ENCODE measurements around the gene CDK13. TPM values are rescaled to one million over a fixed set of nuclear protein-coding genes. Genes with fewer than 3 reads are reported as not detected.
"Not testable (repeated sequence)": the region's sequence is repeated elsewhere in the genome, so short reads cannot be mapped to it uniquely, and the experiment has no call there.

CDK13 gene
- total RNA-seq, 2 donors from 2014 or later = 34.7 to 37.7 TPM

- Histone ChIP-seq H3K4me3 (no peak overlapping the region), H3K27me3 (no peaks in the 10 kb centered on the region), H3K36me3 (no peaks in the 10 kb centered on the region), H3K27ac (no peak overlapping the region), H3K9me3 (no peaks in the 10 kb centered on the region), H3K4me1 (no peaks in the 10 kb centered on the region)
- DNase-seq (ENCODE audit: low spot score) = no peak
- no peak for TF ChIP-seq CTCF (IDR thresholded peaks at IDR 0.05)
Measured at GRCh38 chr7:40138973-40139372, 188.9 kb downstream of the CDK13 start.

- not testable (repeated sequence) for H3K36me3 ChIP-seq; DNase-seq (ENCODE audit: low spot score); H3K4me1 ChIP-seq; H3K4me3 ChIP-seq; H3K27me3 ChIP-seq; H3K9me3 ChIP-seq; H3K27ac ChIP-seq
Measured at GRCh38 chr7:40139891-40140290, 189.8 kb downstream of the CDK13 start.

- H3K36me3 ChIP-seq; H3K27me3 ChIP-seq; H3K27ac ChIP-seq; H3K4me1 ChIP-seq; H3K4me3 ChIP-seq; H3K9me3 ChIP-seq; DNase-seq (ENCODE audit: low spot score): not testable (repeated sequence)
Measured at GRCh38 chr7:40141916-40142315, 191.9 kb downstream of the CDK13 start.

- not testable (repeated sequence) for H3K9me3 ChIP-seq; H3K36me3 ChIP-seq; H3K4me1 ChIP-seq; DNase-seq (ENCODE audit: low spot score); H3K27ac ChIP-seq; H3K27me3 ChIP-seq; H3K4me3 ChIP-seq
Measured at GRCh38 chr7:40145596-40146130, 195.6 kb downstream of the CDK13 start.

- no peak for DNase-seq (ENCODE audit: low spot score)
- no peaks in the 10 kb centered on the region for H3K4me1 ChIP-seq
- no peak for TF ChIP-seq CTCF (IDR thresholded peaks at IDR 0.05)
- no peak overlapping the region for H3K27ac ChIP-seq
- H3K27me3 ChIP-seq = no peaks in the 10 kb centered on the region
- H3K9me3 ChIP-seq = no peaks in the 10 kb centered on the region
- no peak overlapping the region for H3K4me3 ChIP-seq
- H3K36me3 ChIP-seq = no peaks in the 10 kb centered on the region
Measured at GRCh38 chr7:40147371-40148246, 197.6 kb downstream of the CDK13 start.

GRCh38 chr7:40148247-40148580 is 198.2 kb downstream of the CDK13 start:
- H3K27ac ChIP-seq; DNase-seq (ENCODE audit: low spot score); H3K9me3 ChIP-seq; H3K27me3 ChIP-seq; H3K36me3 ChIP-seq; H3K4me1 ChIP-seq; H3K4me3 ChIP-seq: not testable (repeated sequence)

GRCh38 chr7:40148671-40149070 is 198.6 kb downstream of the CDK13 start:
- no peak for DNase-seq (ENCODE audit: low spot score)
- Histone ChIP-seq H3K27ac (no peak overlapping the region), H3K27me3 (no peaks in the 10 kb centered on the region), H3K4me1 (no peaks in the 10 kb centered on the region), H3K36me3 (no peaks in the 10 kb centered on the region), H3K9me3 (no peaks in the 10 kb centered on the region), H3K4me3 (no peak overlapping the region)
- TF ChIP-seq CTCF (IDR thresholded peaks at IDR 0.05) = no peak

Other genes with a start within 250 kb of the CDK13 start
- 10 to 100 TPM; 19.7 to 23.3 TPM for gene MPLKIP, start 184.4 kb downstream of the CDK13 start, total RNA-seq
- gene SUGCT, start 184.7 kb downstream of the CDK13 start, total RNA-seq = 1 to 10 TPM; 2.6 to 5.4 TPM